Measurements from ENCODE around the gene MYO9A. TPM values are rescaled to one million over a fixed set of nuclear protein-coding genes. Genes with fewer than 3 reads are reported as not detected.
"Not testable (repeated sequence)": the region's sequence is repeated elsewhere in the genome, so short reads cannot be mapped to it uniquely, and the experiment has no call there.

MYO9A gene
- total RNA-seq, 1 donor from 2014 or later, result 38.5 TPM

DNA sequence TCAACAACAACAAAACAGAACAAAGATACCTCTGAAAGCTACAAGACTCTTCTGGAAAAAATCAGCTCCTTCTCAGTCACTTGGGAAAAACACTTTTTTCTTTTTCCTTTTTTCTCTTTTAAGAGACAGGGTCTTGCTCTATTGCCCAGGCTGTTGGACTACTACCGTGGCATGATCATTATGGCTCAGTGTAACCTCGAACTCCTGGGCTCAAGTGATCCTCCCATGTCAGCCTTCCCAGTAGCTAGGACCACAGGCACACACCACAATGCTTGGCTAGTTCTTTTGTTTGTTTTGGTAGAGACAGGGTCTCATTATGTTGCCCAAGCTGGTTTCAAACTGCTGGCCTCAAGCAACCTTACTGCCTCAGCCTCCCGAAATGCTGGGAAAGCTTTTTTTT lies 12.8 kb downstream of the MYO9A start:
- H3K27me3 ChIP-seq, result no peaks in the 10 kb centered on the region
- H3F3A ChIP-seq (ENCODE audit: low read depth), result no peaks in the 10 kb centered on the region
- H3K79me2 ChIP-seq (ENCODE audit: low read depth), result peaks cover 13% of the 10 kb centered on the region
- H3K36me3 ChIP-seq, result no peaks in the 10 kb centered on the region
- no peak overlapping the region for H3K27ac ChIP-seq
- H3K9ac ChIP-seq, result no peak overlapping the region
- Mint-ChIP-seq H3K9me3 (no peaks in the 10 kb centered on the region), H3K27me3 (ENCODE audit: insufficient read depth, low read depth) (no peaks in the 10 kb centered on the region), H3K4me1 (peaks cover 15% of the 10 kb centered on the region), H3K27ac (no peak overlapping the region), H3K4me3 (no peak overlapping the region), H3K36me3 (no peaks in the 10 kb centered on the region)
- H3K4me1 ChIP-seq, result no peaks in the 10 kb centered on the region
- H3K9me3 ChIP-seq (ENCODE audit: low read depth), result no peaks in the 10 kb centered on the region
- H3K4me3 ChIP-seq, result no peak overlapping the region
- no peak for DNase-seq (ENCODE audit: low spot score)
- H3K4me2 ChIP-seq, result no peak overlapping the region
- H2AFZ ChIP-seq (replicated peaks), result no peak overlapping the region
- no peaks in the 10 kb centered on the region for H4K20me1 ChIP-seq (ENCODE audit: low read depth)
- TF ChIP-seq, protein P1, sequence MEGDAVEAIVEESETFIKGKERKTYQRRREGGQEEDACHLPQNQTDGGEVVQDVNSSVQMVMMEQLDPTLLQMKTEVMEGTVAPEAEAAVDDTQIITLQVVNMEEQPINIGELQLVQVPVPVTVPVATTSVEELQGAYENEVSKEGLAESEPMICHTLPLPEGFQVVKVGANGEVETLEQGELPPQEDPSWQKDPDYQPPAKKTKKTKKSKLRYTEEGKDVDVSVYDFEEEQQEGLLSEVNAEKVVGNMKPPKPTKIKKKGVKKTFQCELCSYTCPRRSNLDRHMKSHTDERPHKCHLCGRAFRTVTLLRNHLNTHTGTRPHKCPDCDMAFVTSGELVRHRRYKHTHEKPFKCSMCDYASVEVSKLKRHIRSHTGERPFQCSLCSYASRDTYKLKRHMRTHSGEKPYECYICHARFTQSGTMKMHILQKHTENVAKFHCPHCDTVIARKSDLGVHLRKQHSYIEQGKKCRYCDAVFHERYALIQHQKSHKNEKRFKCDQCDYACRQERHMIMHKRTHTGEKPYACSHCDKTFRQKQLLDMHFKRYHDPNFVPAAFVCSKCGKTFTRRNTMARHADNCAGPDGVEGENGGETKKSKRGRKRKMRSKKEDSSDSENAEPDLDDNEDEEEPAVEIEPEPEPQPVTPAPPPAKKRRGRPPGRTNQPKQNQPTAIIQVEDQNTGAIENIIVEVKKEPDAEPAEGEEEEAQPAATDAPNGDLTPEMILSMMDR (IDR thresholded peaks at IDR 0.05), result no peak
- TF ChIP-seq EZH2 (IDR thresholded peaks at IDR 0.05) (no peak), EZH2phosphoT487 (IDR thresholded peaks at IDR 0.05) (no peak)

DNA sequence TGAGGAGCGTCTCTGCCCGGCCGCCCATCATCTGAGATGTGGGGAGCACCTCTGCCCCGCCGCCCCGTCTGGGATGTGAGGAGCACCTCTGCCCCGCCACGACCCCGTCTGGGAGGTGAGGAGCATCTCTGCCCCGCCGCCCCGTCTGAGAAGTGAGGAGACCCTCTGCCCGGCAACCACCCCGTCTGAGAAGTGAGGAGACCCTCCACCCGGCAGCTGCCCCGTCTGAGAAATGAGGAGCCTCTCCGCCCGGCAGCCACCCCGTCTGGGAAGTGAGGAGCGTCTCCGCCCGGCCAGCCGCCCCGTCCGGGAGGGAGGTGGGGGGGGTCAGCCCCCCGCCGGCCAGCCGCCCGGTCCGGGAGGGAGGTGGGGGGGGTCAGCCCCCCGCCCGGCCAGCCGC lies 17.4 kb downstream of the MYO9A start:
- H3F3A ChIP-seq (ENCODE audit: low read depth); H4K20me1 ChIP-seq (ENCODE audit: low read depth); H3K36me3 ChIP-seq; H3K36me3 Mint-ChIP-seq; H3K27ac ChIP-seq; DNase-seq (ENCODE audit: low spot score); H3K4me1 ChIP-seq; H3K79me2 ChIP-seq (ENCODE audit: low read depth); H3K9ac ChIP-seq; H2AFZ ChIP-seq (replicated peaks); H3K9me3 ChIP-seq (ENCODE audit: low read depth); H3K27me3 Mint-ChIP-seq (ENCODE audit: insufficient read depth, low read depth); H3K4me3 ChIP-seq; H3K9me3 Mint-ChIP-seq; H3K4me3 Mint-ChIP-seq; H3K27me3 ChIP-seq; H3K4me2 ChIP-seq; H3K27ac Mint-ChIP-seq: not testable (repeated sequence)
- H3K4me1 Mint-ChIP-seq, result peaks cover 15% of the 10 kb centered on the region

- H3K27ac Mint-ChIP-seq, result peak overlapping the region; percentile 11
- peaks cover 5% of the 10 kb centered on the region for H3K9me3 Mint-ChIP-seq
- H3K4me1 ChIP-seq, result no peaks in the 10 kb centered on the region
Observed at GRCh38 chr15:72099155-72099554, 18.8 kb downstream of the MYO9A start.

GRCh38 chr15:72098040-72098439 lies 19.9 kb downstream of the MYO9A start:
- Mint-ChIP-seq H3K4me3 (no peak overlapping the region), H3K4me1 (peaks cover 4% of the 10 kb centered on the region), H3K27me3 (ENCODE audit: insufficient read depth, low read depth) (peaks cover 2% of the 10 kb centered on the region), H3K9me3 (peaks cover 5% of the 10 kb centered on the region), H3K36me3 (peaks cover 5% of the 10 kb centered on the region), H3K27ac (no peak overlapping the region)
- no peaks in the 10 kb centered on the region for H3K36me3 ChIP-seq
- H4K20me1 ChIP-seq (ENCODE audit: low read depth), result no peaks in the 10 kb centered on the region
- no peak overlapping the region for H3K27ac ChIP-seq
- no peaks in the 10 kb centered on the region for H3K9me3 ChIP-seq (ENCODE audit: low read depth)
- H3K4me1 ChIP-seq, result no peaks in the 10 kb centered on the region
- H3F3A ChIP-seq (ENCODE audit: low read depth), result no peaks in the 10 kb centered on the region
- H3K4me2 ChIP-seq, result no peak overlapping the region
- no peak for TF ChIP-seq EZH2phosphoT487 (IDR thresholded peaks at IDR 0.05)
- no peak for TF ChIP-seq EZH2 (IDR thresholded peaks at IDR 0.05)
- TF ChIP-seq, protein P1 (IDR thresholded peaks at IDR 0.05), result no peak
- H3K79me2 ChIP-seq (ENCODE audit: low read depth), result no peaks in the 10 kb centered on the region
- no peak overlapping the region for H2AFZ ChIP-seq (replicated peaks)
- DNase-seq (ENCODE audit: low spot score), result no peak
- H3K27me3 ChIP-seq, result no peaks in the 10 kb centered on the region
- no peak overlapping the region for H3K4me3 ChIP-seq
- H3K9ac ChIP-seq, result no peak overlapping the region

More at GRCh38 chr15:72099155-72099554, 18.8 kb downstream of the MYO9A start:
- Histone ChIP-seq H2AFZ (replicated peaks) (no peak overlapping the region), H3K27me3 (no peaks in the 10 kb centered on the region), H3K9me3 (ENCODE audit: low read depth) (no peaks in the 10 kb centered on the region), H3K27ac (no peak overlapping the region), H3F3A (ENCODE audit: low read depth) (no peaks in the 10 kb centered on the region), H3K4me2 (no peak overlapping the region), H3K79me2 (ENCODE audit: low read depth) (no peaks in the 10 kb centered on the region), H3K9ac (no peak overlapping the region), H3K36me3 (no peaks in the 10 kb centered on the region), H3K4me3 (no peak overlapping the region), H4K20me1 (ENCODE audit: low read depth) (no peaks in the 10 kb centered on the region)
- DNase-seq (ENCODE audit: low spot score), result no peak
- Mint-ChIP-seq H3K4me1 (peaks cover 13% of the 10 kb centered on the region), H3K4me3 (no peak overlapping the region), H3K36me3 (peaks cover 5% of the 10 kb centered on the region), H3K27me3 (ENCODE audit: insufficient read depth, low read depth) (peaks cover 2% of the 10 kb centered on the region)
- TF ChIP-seq EZH2phosphoT487 (IDR thresholded peaks at IDR 0.05) (no peak), EZH2 (IDR thresholded peaks at IDR 0.05) (no peak)

Measured in neural progenitor cell (in vitro differentiated cells).